IMR-90 (cell line): ENCODE measurements around the gene NTMT2.

Source experiments
- CTCF ChIP-seq: conservative IDR thresholded peaks from 2 replicates; pipeline ENCODE4 v1.5.1; 2012; ENCODE audit warnings: mild to moderate bottlenecking, low read depth, low read length, improper control_type of control experiment
- FOS ChIP-seq: fragments of 150-350 bp; IDR thresholded peaks from 2 replicates; pipeline ENCODE4 v1.6.1; 2016; ENCODE audit warnings: low read depth, low read length
- MAZ ChIP-seq: IDR thresholded peaks from 2 replicates; pipeline ENCODE4 v1.6.1; 2012; ENCODE audit warnings: low read depth, mild to moderate bottlenecking, low read length, improper control_type of control experiment, moderate library complexity, borderline replicate concordance
- MXI1 ChIP-seq: IDR thresholded peaks from 2 replicates; pipeline ENCODE4 v1.6.1; 2012; ENCODE audit warnings: low read depth, mild to moderate bottlenecking, low read length, moderate library complexity, borderline replicate concordance
- POLR2A ChIP-seq: IDR thresholded peaks from 2 replicates; pipeline ENCODE4 v1.6.1; 2012; ENCODE audit warnings: mild to moderate bottlenecking, low read depth, low read length
- RAD21 ChIP-seq: IDR thresholded peaks from 2 replicates; pipeline ENCODE4 v1.6.1; 2012; ENCODE audit warnings: low read length, improper control_type of control experiment
- RCOR1 ChIP-seq: IDR thresholded peaks from 2 replicates; pipeline ENCODE4 v1.6.1; 2012; ENCODE audit warnings: mild to moderate bottlenecking, low read length, improper control_type of control experiment; ENCODE audit not compliant: insufficient replicate concordance
- RFX5 ChIP-seq: IDR thresholded peaks from 2 replicates; pipeline ENCODE4 v1.8.0; 2012; ENCODE audit warnings: low read depth, mild to moderate bottlenecking, low read length, moderate library complexity
- SMC3 ChIP-seq: fragments of 150-350 bp; IDR thresholded peaks from 2 replicates; pipeline ENCODE4 v1.6.1; 2016; ENCODE audit warnings: low read depth, mild to moderate bottlenecking, antibody characterized with exemption, low read length, moderate library complexity
- USF2 ChIP-seq: fragments of 150-350 bp; IDR thresholded peaks from 2 replicates; pipeline ENCODE4 v1.6.1; 2017; ENCODE audit warnings: mild to moderate bottlenecking, antibody characterized with exemption, low read length, low read depth

GRCh38 chr1:170097449-170097948 lies 48.3 kb upstream of the NTMT2 start:
- TF ChIP-seq SMC3 (no peak), POLR2A (no peak), CTCF (no peak), RAD21 (no peak), USF2 (no peak), FOS (no peak), MXI1 (no peak), RFX5 (no peak), RCOR1 (no peak), MAZ (no peak)
